HEK293T (cell line): ENCODE data around the gene FAM117A.

Experiments
- CTCF ChIA-PET: fragments of 350-600 bp; formaldehyde crosslinking; extraction: SDS; loops from one replicate; lab custom pipeline; 2021; ENCODE audit warnings: antibody characterized with exemption, inconsistent platforms; lab: Yijun Ruan, JAX
- POLR2A ChIA-PET: fragments of 350-600 bp; formaldehyde crosslinking; extraction: SDS; loops from one replicate; lab custom pipeline; 2020; ENCODE audit warnings: antibody characterized with exemption, inconsistent platforms; lab: Yijun Ruan, JAX
- DNase-seq: peaks from one replicate; pipeline ENCODE4 v3.0.0; 2012; ENCODE audit warnings: mixed read lengths; ENCODE audit errors: extremely low spot score
- ARNT ChIP-seq: fragments of 450-650 bp; IDR thresholded peaks from 2 replicates; pipeline ENCODE4 v1.6.1; 2017; ENCODE audit warnings: mild to moderate bottlenecking
- BHLHE40 ChIP-seq: fragments of 450-650 bp; IDR thresholded peaks from 2 replicates; pipeline ENCODE4 v1.6.1; 2016; ENCODE audit warnings: mild to moderate bottlenecking, moderate library complexity, borderline replicate concordance
- CTBP1 ChIP-seq: fragments of 450-650 bp; IDR thresholded peaks from 2 replicates; pipeline ENCODE4 v1.6.1; 2016; ENCODE audit warnings: borderline replicate concordance
- ELF4 ChIP-seq: fragments of 450-650 bp; IDR thresholded peaks from 2 replicates; pipeline ENCODE4 v1.6.1; 2017; ENCODE audit warnings: antibody characterized with exemption
- FOXA1 ChIP-seq: fragments of 450-650 bp; IDR thresholded peaks from 2 replicates; pipeline ENCODE4 v1.6.1; 2016; ENCODE audit warnings: mild to moderate bottlenecking
- FOXK2 ChIP-seq: fragments of 450-650 bp; IDR thresholded peaks from 2 replicates; pipeline ENCODE4 v1.6.1; 2016; ENCODE audit warnings: mild to moderate bottlenecking
- FOXM1 ChIP-seq: fragments of 450-650 bp; IDR thresholded peaks from 2 replicates; pipeline ENCODE4 v1.6.1; 2017; ENCODE audit warnings: mild to moderate bottlenecking, borderline replicate concordance
- HDGF ChIP-seq: fragments of 450-650 bp; IDR thresholded peaks from 2 replicates; pipeline ENCODE4 v1.6.1; 2017; ENCODE audit warnings: antibody characterized with exemption, borderline replicate concordance
- L3MBTL2 ChIP-seq: fragments of 450-650 bp; conservative IDR thresholded peaks from 2 replicates; pipeline ENCODE4 v1.6.1; 2016; ENCODE audit warnings: mild to moderate bottlenecking
- LEF1 ChIP-seq: fragments of 450-650 bp; IDR thresholded peaks from 2 replicates; pipeline ENCODE4 v1.6.1; 2017; ENCODE audit warnings: mild to moderate bottlenecking, borderline replicate concordance
- NFRKB ChIP-seq: fragments of 450-650 bp; IDR thresholded peaks from 2 replicates; pipeline ENCODE4 v1.6.1; 2016; ENCODE audit warnings: mild to moderate bottlenecking, moderate library complexity
- SP1 ChIP-seq: fragments of 450-650 bp; IDR thresholded peaks from 2 replicates; pipeline ENCODE4 v1.6.1; 2017
- SUZ12 ChIP-seq: fragments of 450-650 bp; IDR thresholded peaks from 2 replicates; pipeline ENCODE4 v1.6.1; 2016; ENCODE audit warnings: mild to moderate bottlenecking
- TARDBP ChIP-seq: fragments of 450-650 bp; IDR thresholded peaks from 2 replicates; pipeline ENCODE4 v1.6.1; 2016
- ZNF384 ChIP-seq: fragments of 450-650 bp; IDR thresholded peaks from 2 replicates; pipeline ENCODE4 v1.6.1; 2016
- TF ChIP-seq, protein P1 (sequence below): fragments of 450-650 bp; IDR thresholded peaks from 2 replicates; pipeline ENCODE4 v1.6.1; 2016

FAM117A gene

DNA sequence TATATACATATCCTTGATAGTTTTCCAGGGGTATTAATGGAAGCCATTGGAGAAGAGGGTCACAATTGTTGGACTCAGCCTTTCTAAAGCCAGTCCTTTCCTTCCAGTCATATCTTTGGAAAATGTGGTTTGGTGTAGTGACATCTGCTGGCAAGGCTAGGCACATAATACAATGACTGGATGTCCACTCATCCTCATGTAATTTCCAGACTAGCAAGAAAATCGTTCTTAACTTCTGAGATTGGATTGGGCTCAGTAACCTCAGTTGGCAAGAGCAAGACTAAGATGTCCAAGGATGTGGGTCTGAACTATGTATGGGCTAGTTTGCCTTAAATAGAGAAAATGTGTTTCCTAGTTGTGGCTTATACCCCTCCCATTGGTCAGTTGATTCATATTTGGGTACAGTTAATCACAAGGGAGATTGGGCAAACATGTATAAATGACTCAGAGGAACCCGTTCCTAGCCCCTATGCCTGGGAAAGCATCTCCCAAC, 15.9 kb upstream of the FAM117A start:
- POLR2A ChIA-PET: interaction anchor here (0.7 kb wide), 1 partner anchor 71 kb away, joined by 3 read pairs; no protein-coding TSS in a partner anchor

DNA sequence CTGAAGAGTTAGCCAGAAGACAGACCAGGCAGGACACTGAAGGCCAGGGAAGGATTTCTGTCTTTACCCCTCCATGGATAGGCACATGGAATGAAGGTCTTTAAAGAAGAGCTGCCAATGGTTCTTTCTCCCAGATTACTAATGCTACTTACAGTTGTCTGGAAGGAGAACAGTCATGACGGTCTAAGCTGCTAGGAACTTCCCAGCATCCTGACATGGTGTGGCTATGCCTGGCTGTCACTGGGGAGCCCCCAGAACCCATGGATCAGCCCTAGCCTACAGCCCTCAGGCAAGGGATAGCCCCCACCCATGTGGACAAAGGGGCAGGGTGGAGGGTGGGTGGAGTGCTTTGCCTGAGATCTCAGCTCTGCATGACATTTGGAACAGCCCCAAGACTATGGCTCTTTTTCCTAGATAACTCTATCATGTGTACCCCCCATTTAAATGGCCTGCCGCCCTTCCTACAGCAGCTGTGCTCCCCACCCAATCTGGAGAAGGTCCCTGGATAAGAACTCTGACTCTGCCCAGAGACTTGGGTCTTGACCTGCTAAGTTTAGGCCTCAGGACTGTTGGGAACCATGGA, 15.3 kb upstream of the FAM117A start:
- DNase-seq: no peak
- CTCF ChIA-PET: no interaction called here
- TF ChIP-seq ELF4 (no peak), FOXK2 (no peak), SUZ12 (no peak), HDGF (no peak), CTBP1 (no peak), ZNF384 (no peak), ARNT (no peak), L3MBTL2 (no peak), FOXA1 (no peak), BHLHE40 (no peak), SP1 (no peak), FOXM1 (no peak)
- TF ChIP-seq, protein P1, sequence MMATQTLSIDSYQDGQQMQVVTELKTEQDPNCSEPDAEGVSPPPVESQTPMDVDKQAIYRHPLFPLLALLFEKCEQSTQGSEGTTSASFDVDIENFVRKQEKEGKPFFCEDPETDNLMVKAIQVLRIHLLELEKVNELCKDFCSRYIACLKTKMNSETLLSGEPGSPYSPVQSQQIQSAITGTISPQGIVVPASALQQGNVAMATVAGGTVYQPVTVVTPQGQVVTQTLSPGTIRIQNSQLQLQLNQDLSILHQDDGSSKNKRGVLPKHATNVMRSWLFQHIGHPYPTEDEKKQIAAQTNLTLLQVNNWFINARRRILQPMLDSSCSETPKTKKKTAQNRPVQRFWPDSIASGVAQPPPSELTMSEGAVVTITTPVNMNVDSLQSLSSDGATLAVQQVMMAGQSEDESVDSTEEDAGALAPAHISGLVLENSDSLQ: no peak
- POLR2A ChIA-PET: interaction anchor here (0.7 to 1.0 kb wide), 3 partner anchors 9 to 71 kb away, joined by 3 to 5 read pairs (median 3); partner anchors contain the start of gene KAT7

More for the DNA sequence above, 15.9 kb upstream of the FAM117A start:
- DNase-seq: peak; percentile 47
- CTCF ChIA-PET: no interaction called here
- TF ChIP-seq, protein P1: no peak
- TF ChIP-seq ZNF384 (no peak), SUZ12 (no peak)

DNA sequence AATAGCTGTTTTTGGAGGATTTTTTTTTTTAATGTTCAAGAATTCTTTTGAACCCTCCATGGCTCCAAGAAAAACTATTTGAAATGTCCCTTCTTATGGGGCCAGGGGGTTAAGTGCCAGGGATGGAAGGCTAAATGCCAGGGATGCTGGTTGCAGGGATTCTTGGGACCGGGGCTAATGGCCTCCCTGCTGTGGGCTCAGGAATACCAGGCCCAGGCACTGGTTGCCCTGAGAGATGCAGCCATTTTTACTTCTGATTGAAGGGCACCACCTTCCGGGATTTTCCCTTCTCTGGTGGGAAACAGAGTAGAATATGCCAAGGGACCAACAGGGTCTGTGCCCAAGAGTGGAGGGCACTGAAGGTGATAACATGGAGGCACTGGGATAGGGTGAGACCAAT, 13.6 kb upstream of the FAM117A start:
- DNase-seq: no peak
- TF ChIP-seq CTBP1: no peak
- no peak for TF ChIP-seq HDGF
- no peak for TF ChIP-seq BHLHE40
- no peak for TF ChIP-seq SUZ12
- TF ChIP-seq FOXM1: no peak
- no peak for TF ChIP-seq SP1
- POLR2A ChIA-PET: interaction anchor here (2.3 to 4.7 kb wide), 2 partner anchors 10 to 13 kb away, joined by 9 to 25 read pairs; partner anchors contain the start of genes FAM117A and KAT7
- CTCF ChIA-PET: no interaction called here

DNA sequence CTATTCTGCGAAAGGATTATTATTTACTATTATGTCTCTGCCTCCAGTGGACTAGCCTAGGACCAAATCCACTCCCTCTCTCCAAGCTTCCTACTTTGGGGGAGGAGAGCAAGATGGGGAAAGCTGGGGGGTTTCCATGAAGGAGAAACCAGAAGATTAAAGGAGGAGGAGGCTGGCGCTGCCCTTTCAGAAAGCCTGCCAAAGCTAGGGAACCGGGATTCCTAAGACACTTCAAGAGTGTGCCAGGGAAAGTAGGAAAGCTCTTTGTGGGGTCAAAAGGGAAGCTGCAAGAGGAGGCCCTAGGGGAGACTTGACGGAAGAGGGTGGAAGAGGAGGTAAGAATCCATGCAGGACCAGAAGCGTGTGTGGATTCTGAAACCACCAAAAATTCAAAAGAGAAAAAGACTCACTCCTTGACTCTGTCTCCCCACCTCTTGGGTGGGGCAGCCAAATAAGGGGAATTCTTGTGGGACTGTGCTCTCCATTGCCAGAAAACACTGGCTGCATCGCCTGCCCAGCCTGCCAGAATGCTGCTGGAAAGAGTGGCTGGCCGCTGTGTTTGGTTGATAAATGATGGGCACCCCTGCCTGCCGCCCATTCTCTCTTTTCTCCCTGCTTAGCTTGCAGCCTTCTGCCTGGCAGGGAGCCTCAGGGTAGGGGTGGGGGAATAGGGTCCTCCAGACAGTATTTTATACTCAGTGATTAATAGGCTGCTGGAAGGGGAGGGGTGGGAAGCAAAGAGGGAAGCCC, 12.8 kb upstream of the FAM117A start:
- CTCF ChIA-PET: no interaction called here
- no peak for TF ChIP-seq CTBP1
- no peak for TF ChIP-seq ELF4
- TF ChIP-seq FOXA1: no peak
- TF ChIP-seq NFRKB: no peak
- TF ChIP-seq TARDBP: no peak
- no peak for TF ChIP-seq SUZ12
- TF ChIP-seq FOXK2: no peak
- TF ChIP-seq SP1: no peak
- TF ChIP-seq L3MBTL2: no peak
- TF ChIP-seq BHLHE40: no peak
- TF ChIP-seq HDGF: no peak
- TF ChIP-seq ZNF384: no peak
- TF ChIP-seq FOXM1: no peak
- no peak for TF ChIP-seq ARNT
- no peak for TF ChIP-seq LEF1
- no peak for DNase-seq
- POLR2A ChIA-PET: interaction anchor here (2.3 to 4.7 kb wide), 2 partner anchors 11 to 13 kb away, joined by 9 to 25 read pairs; partner anchors contain the start of genes FAM117A and KAT7

DNA sequence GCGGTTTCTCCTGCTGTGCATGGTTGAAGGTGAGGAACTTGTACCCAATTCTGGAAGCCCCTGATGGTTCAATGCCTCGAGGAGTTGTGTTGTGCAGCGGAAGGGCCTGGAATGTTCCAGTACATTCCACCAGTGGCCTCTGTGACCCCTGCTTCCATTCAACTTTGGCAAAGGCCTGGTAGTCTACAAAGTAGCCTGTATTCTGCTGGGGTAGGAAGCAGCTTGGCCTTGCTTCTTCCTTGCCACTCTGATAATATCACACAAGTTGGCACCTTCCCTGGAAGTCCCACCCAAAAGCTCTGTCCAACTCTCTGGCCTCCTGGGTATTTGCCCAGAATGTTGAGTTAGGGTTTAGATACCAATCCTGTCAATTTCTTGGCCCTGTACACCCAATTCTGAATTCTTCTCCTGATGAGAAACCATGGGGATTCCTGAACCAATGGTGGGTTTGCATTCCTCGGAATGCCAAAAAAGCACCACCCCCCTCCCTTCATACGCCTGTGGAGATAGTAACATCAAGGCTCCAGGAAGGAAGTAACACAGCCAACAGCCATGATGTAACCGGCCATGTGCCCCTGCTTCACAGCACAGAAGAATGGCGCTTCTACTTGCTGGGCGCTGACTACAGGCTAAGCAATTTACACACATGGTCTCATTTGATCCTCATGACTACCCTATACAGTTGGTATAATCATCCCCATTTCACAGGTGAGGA, 11.8 kb upstream of the FAM117A start:
- ChIA-PET CTCF (no interaction called here), POLR2A (interaction anchor here (2.3 to 4.7 kb wide), 2 partner anchors 12 kb away, joined by 9 to 25 read pairs; partner anchors contain the start of genes FAM117A and KAT7)
- TF ChIP-seq L3MBTL2: no peak
- no peak for TF ChIP-seq HDGF
- no peak for TF ChIP-seq SP1
- no peak for TF ChIP-seq TARDBP
- no peak for TF ChIP-seq NFRKB
- TF ChIP-seq ZNF384: no peak
- TF ChIP-seq, protein P1: no peak
- no peak for TF ChIP-seq ARNT
- TF ChIP-seq FOXA1: no peak
- no peak for TF ChIP-seq LEF1
- TF ChIP-seq SUZ12: no peak
- TF ChIP-seq BHLHE40: no peak
- no peak for TF ChIP-seq ELF4
- no peak for TF ChIP-seq FOXM1
- no peak for TF ChIP-seq FOXK2
- TF ChIP-seq CTBP1: no peak
- DNase-seq: no peak
